Epidermal melanocyte (primary cell): Measurements from ENCODE around the gene MITD1.
"Not testable (repeated sequence)": the region's sequence is repeated elsewhere in the genome, so short reads cannot be mapped to it uniquely, and the experiment has no call there.

Experiments used
- DNase-seq: peaks from one replicate; pipeline ENCODE4 v3.0.0; 2011; ENCODE audit warnings: low spot score; ENCODE audit not compliant: insufficient read length

MITD1 gene

GRCh38 chr2:99180755-99181623 lies at the start of gene MITD1, which contains the start of gene MRPL30:
TSS of gene MITD1 (minus strand) at chr2:99181058. CDS start at chr2:99180981, 77 bp downstream.
TSS of gene MRPL30 (plus strand) at chr2:99181184. CDS start at chr2:99186204, 5,020 bp downstream.
- peak; percentile 84 for DNase-seq

GRCh38 chr2:99217929-99218501 lies 37.2 kb upstream of the MITD1 start:
- DNase-seq: no peak

- no peak for DNase-seq
Measured at GRCh38 chr2:99216096-99216495, 35.2 kb upstream of the MITD1 start.

DNA sequence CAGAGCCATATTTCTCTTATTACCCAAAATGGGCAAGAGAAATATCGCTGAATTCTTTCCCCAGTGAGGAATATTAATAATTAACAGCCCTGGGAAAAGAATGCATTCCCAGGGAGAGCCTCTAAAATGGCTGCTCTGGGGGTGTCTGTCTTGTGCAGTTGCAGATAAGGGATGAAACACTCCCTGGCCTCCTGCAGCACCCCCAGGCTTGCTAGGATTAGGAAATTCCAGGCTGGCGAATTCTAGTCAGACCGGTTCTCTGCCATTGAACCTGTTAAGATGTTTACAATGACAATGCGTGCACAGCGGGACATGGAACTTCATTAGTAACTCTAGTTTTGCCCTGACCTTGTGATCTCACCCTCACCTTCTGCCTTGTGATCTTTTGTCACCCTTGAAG lies 24.6 kb upstream of the MITD1 start:
- DNase-seq: no peak

DNA sequence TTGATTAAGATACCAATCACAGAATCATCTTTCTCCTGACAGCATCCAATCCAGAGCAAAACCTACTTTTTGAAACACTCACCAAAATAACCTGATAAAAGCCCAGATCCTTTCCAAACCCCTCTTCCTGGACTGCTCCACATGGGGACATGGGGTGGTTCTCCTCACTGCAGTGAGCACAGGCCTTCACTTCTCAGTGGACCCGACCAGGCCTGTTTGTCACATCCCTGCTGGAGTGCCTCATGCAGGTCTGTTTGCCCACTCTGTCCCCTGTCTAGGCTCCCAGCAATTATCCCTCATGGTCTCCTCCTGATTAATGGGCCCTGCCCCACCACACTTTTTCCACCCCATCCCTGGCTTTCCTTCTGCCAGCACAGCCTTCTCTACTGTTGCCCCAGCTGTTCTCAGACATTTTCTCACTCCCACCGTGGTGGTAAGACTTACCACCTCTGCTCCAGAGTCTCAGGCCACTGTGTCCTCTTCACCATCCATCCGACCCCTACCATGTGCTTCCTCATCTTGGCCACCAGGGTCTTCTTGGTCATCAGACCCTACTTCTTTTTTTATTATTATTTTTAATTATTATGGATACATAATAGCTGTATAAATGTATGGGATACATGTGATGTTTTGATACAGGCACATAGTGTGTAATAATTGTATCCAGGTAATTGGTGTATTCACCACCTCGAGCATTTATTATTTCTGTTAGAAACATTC lies 21.3 kb upstream of the MITD1 start:
- no peak for DNase-seq

DNA sequence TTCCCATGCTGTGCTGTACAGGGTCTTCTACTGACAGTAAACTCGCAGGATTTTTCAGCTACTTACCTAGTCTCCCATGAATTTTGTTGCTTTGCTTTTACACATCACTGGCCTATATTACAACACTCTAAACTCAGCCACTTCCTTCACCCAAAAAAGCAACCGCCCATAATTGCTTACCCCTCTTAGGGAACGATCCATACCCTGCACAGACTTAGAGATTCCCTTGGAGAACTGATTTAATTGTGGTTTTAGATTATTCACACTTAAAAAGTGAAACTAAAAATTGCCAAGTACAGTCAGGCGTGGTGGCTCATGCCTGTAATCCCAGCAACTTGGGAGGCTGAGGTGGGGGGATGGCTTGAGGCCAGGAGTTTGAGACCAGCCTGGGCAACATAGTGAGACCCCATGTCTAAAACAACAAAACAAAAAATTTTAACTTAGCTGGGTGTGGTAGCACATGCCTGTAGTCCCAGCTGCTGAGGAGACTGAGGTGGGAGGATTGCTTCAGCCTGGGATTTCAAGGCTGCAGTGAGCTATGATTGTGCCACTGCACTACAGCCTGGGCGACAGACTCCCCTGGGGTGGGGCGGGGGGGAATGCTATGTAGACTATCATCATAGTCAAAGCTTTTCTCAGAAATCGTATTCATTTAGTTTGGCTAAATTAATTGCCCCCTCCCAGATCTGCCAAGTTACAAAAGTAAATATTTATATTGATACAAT lies 19.4 kb upstream of the MITD1 start:
- DNase-seq: no peak

- DNase-seq: no peak
Measured at GRCh38 chr2:99198103-99198841, 17.4 kb upstream of the MITD1 start.

DNA sequence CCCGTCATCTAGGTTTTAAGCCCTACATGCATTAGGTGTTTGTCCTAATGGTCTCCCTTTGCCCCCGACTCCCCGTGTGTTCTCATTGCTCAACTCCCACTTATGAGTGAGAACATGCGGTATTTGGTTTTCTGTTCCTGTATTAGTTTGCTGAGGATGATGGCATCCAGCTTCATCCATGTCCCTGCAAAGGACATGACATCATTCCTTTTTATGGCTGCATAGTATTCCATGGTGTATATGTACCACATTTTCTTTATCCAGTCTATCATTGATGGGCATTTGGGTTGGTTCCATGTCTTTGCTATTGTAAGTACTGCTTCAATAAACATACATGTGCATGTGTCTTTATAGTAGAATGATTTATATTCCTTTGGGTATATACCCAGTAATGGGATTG lies 11.5 kb upstream of the MITD1 start:
- DNase-seq: not testable (repeated sequence)

GRCh38 chr2:99190548-99190947 lies 9.7 kb upstream of the MITD1 start:
- no peak for DNase-seq

DNA sequence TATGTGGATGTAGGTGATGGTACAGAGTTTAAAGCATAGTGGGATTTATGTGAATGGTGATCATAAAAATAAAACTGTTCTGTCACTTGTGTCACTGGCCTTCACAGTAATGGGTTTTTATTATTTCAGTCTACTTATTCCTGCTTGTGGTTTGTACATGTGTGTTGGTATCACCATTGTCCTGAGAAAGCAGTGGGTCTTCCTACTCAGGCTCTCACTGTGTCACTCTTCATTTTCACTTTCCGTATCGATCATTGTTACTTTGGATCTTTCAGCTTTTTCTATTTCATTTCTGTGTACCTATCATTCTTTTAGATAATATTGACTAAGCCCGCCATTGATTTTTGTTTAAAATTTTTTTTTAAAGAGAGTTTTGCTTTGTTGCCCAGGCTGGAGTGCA lies 7.5 kb upstream of the MITD1 start:
- DNase-seq: no peak

DNA sequence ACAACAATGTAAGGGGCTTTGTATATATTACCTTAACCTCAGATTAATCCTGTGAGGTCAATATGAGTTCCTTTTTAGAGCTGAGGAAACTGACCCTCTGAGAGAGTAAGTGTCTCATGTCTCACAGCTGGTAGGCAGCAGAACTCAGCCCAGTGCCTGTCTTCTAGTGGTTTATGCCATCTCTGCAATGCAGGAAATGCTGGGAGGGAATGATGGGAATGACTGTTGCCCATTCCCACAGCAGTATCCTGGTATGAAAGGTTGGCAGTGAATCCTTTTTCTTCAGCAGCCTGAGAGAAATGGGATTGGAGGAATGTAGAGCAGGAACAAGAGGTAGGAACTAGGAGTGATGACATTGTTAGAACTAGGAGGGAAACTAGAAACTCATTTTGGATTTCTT lies 6.2 kb upstream of the MITD1 start:
- no peak for DNase-seq

- DNase-seq: no peak
Measured at GRCh38 chr2:99184811-99185210, 4.0 kb upstream of the MITD1 start.

GRCh38 chr2:99183025-99183424 lies 2.2 kb upstream of the MITD1 start:
- no peak for DNase-seq

GRCh38 chr2:99181624-99182000 lies 754 bp upstream of the MITD1 start:
- no peak for DNase-seq

- no peak for DNase-seq
Measured at GRCh38 chr2:99171377-99172140, 9.3 kb downstream of the MITD1 start.

DNA sequence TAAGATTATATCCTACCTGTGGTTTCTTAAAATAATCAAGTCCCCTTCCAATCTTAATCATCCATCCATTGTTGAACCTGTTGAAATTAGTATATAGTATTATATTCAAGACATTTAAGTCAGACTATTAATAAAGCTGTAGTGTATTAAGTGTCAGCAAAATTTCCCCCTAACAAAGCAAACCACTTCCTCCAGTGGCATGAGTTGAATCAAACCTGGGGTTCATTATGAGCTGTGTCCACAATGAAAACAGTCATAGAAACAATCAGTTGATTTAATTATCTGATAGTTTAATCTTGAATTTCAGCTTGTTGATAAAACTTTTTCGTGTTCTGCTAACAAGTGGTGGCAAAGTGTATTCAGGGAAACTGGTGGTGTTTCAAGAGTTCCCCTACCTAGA lies 11.3 kb downstream of the MITD1 start:
- DNase-seq: no peak

- DNase-seq: no peak
Measured at GRCh38 chr2:99166218-99166617, 14.6 kb downstream of the MITD1 start.

DNA sequence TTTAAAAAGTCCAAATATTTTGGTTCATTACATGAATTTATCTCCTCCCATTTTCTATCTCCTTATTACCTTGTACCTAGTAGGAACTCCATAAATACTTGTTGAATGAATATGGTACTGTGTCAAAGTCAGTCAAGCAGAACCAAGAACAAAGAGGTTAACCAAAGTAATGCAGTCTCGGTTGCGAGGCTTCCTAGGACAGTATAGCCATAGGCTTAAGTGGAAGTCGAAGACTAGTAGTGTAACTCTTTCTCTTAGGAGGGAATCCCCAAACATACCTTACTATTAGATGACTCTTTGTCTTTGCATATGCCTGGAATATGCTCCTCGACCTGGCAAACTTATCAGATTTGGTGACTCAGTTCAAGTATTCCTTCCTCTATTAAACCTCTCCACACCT lies 21.3 kb downstream of the MITD1 start:
- DNase-seq: no peak

- DNase-seq: no peak
Measured at GRCh38 chr2:99158599-99158998, 22.3 kb downstream of the MITD1 start.

GRCh38 chr2:99156891-99157290 lies 24.0 kb downstream of the MITD1 start:
- DNase-seq: no peak
